Coronary artery (tissue), 2 donors: ENCODE data around the gene OR6S1.

Experiments
- DNase-seq: peaks from one replicate; pipeline ENCODE4 v3.0.0-alpha.2; 2017; ENCODE audit warnings: low spot score
- H3K27ac ChIP-seq, 2 donors: fragments of 200-600 bp; sonication (generic); one replicate each; pipeline ENCODE4 v1.5.1; 2016 to 2019
- H3K4me3 ChIP-seq: fragments of 200-600 bp; sonication (generic); 2 replicates; pipeline ENCODE4 v1.5.1; 2016; ENCODE audit warnings: mild to moderate bottlenecking, moderate library complexity
- CTCF ChIP-seq: fragments of 200-600 bp; sonication (generic); IDR thresholded peaks from one replicate; pipeline ENCODE4 v1.5.1; 2019; ENCODE audit warnings: antibody characterized with exemption

The OR6S1 gene

GRCh38 chr14:20641591-20641990 is at the start of gene OR6S1:
Gene OR6S1, minus strand, starts transcription at chr14:20641691. Its CDS starts 0 bp downstream, at chr14:20641691.
- no peak for DNase-seq
- TF ChIP-seq CTCF: no peak
- Histone ChIP-seq H3K27ac (no peak within 1 kb of the TSS), H3K4me3 (no peak within 1 kb of the TSS)

GRCh38 chr14:20690848-20691640 is 49.6 kb upstream of the OR6S1 start:
- no peak overlapping the region for H3K4me3 ChIP-seq
- no peak for DNase-seq
- peak; percentile 58 for TF ChIP-seq CTCF
- no peak overlapping the region for H3K27ac ChIP-seq

- Histone ChIP-seq H3K27ac (no peak within 1 kb of the TSS), H3K4me3 (no peak within 1 kb of the TSS)
- no peak for TF ChIP-seq CTCF
- DNase-seq: no peak
Observed at GRCh38 chr14:20688167-20688839, 46.8 kb upstream of the OR6S1 start, which contains the start of gene ANG. Gene ANG, plus strand, starts transcription at chr14:20688764. Its CDS starts 4,801 bp downstream, at chr14:20693565.

- TF ChIP-seq CTCF: no peak
- Histone ChIP-seq H3K4me3 (no peak overlapping the region), H3K27ac (no peak overlapping the region)
- no peak for DNase-seq
Observed at GRCh38 chr14:20687362-20688166, 46.1 kb upstream of the OR6S1 start.

- TF ChIP-seq CTCF: no peak
- H3K4me3 ChIP-seq: peak overlapping the region; percentile 91
Observed at GRCh38 chr14:20686386-20687143, 45.1 kb upstream of the OR6S1 start.

GRCh38 chr14:20684662-20685456 is 43.4 kb upstream of the OR6S1 start:
- no peak for TF ChIP-seq CTCF
- DNase-seq: no peak
- H3K27ac ChIP-seq: peak overlapping the region; percentile 100
- peak overlapping the region; percentile 91 for H3K4me3 ChIP-seq

More at GRCh38 chr14:20686386-20687143, 45.1 kb upstream of the OR6S1 start:
- no peak for DNase-seq
- peak overlapping the region; percentile 9 to 12 for H3K27ac ChIP-seq
